C4-2B (cell line): Measurements from ENCODE around the gene COL23A1.

Experiments used
- CTCF ChIP-seq: fragments of 450-650 bp; conservative IDR thresholded peaks from 2 replicates; pipeline ENCODE4 v1.5.1; 2017; ENCODE audit warnings: mild to moderate bottlenecking
- ZFX ChIP-seq: fragments of 450-650 bp; IDR thresholded peaks from 2 replicates; pipeline ENCODE4 v1.6.1; 2017

GRCh38 chr5:178509491-178510057 lies 80.6 kb downstream of the COL23A1 start:
- TF ChIP-seq CTCF (no peak), ZFX (no peak)
